GM18867 (cell line): ENCODE measurements around the gene CDCA7L.
"Not testable (repeated sequence)": the region's sequence is repeated elsewhere in the genome, so short reads cannot be mapped to it uniquely, and the experiment has no call there.

ENCODE experiments used
- ATAC-seq: cut with Tn5 transposase; IDR thresholded peaks from one replicate; pipeline ENCODE4 v1.9.1; 2021; ENCODE audit warnings: mild to moderate bottlenecking, moderate library complexity; ENCODE audit not compliant: unreplicated experiment

CDCA7L gene

DNA sequence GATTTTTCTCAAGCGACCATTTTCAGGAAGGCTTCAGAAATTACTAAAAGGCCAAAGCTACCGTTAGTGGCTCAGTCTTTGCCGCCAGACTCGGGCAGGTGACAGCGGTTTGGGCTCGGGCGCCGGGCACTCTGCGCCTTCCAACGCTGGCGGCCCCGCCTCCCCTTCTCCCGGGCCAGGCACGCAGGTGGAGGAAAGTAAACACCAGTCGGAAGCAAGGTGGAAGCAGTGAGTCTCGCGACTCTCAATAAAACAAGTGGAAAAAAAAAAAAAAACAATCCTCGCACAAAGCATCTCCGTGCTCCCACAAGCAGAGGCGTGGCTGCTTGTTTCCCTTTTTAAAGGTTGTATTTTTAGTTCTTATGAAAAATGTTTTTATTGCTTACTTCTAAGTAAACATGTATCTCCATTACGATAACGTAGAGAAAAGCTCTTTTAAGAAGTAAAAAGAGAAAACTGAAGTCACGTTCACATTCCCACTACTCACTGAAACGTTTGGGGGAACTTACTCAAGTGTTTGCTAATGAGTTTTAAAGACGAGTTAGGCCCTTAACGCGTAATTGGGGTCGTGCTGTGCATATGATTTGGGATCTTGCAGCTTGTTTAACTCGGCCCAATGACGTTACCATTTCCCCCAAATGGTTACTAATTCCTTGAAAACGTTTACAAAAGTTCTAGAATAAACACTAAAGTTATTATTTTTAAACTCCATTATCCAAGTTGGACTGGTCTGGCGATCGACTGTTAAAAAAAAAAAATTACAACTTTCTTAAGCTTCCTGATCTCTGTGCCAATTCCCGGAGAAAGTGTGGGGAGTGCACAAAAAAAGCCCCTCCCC is 864 bp downstream of the CDCA7L start:
- no peak for ATAC-seq

DNA sequence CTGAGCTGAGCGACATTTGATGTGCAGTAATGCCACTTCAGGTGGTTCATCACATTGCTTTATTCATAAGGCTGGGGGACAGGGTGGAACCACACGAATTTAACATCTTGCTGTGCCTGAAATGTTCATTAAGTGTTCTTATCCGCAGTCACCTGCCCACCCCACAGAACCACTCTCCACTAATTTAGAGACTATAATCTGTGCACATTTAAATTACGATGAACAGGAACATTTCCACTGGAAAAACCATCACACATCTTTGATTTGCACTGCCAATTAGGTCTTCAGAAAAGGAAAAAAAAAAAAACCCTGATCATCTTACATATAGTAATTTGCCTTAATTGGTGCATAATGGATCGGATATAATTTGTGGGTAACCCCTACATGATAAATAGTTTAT is 2.3 kb downstream of the CDCA7L start:
- no peak for ATAC-seq

DNA sequence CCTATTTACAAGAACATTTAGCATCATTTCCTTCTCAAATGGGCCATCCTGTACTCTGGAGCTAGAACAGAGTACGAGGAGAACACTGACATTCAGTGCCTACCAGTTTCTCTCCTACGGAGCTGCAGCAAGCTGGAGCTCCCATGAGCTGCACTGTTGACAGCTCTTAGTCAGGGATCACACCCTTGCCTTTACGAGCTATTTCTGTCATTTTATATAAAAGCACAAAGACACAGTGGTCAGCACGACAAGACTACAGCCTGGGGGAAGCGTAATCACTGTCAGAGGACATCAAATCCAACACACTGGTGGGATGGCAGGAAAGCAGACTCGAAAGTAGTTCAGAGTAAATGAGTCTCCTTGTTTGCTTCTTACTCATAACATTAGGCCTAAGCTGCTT is 2.7 kb downstream of the CDCA7L start:
- ATAC-seq: no peak

DNA sequence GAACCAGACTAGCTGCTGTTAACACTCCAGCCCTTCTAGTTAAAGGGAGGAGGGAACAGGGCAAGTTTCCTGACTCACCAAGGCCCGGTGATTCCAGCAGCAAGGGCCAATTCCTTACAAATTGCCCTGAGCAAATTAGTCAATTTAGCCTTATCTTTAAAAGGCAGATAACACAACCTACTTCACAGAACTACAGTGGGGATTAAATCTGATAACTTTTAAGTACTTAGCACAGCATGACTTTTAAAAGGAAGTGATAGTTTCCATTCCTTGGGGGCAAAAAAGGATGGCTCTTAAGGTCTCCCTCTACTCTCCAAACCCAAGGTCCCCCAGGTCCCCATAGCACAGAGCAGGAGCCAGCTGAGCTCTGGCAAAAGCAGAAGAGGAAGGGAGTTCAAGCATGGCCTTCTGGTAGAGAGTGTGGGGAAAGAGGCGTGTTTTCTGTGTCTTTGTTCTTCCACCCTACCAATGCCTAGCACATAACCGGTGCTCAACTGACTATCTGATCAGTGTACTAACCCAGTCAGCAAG is 4.0 kb downstream of the CDCA7L start:
- peak; percentile 18 for ATAC-seq

DNA sequence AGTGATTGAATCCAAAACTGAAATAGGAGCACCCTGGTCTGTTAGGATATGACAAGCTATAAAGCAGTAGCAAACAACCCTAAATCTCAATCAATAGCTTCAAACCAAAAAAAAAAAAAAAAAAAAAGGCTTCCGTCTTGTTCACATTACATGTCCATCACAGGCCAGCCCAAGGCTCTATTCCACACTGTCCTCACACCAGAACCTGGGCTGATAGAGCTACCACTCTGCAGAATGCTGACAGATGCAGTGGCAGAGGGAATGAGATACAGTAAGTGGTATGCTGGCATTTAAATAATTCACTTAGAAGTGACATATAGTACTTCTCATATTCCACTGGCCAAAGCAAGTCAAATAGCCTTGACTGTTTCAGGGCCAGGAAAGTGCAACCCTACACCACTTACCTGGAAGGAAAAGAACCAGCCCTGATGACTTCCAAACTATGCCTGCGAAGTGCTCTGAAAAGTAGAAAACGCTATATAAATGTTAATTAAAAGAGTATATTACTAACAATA is 5.8 kb downstream of the CDCA7L start:
- ATAC-seq: no peak

DNA sequence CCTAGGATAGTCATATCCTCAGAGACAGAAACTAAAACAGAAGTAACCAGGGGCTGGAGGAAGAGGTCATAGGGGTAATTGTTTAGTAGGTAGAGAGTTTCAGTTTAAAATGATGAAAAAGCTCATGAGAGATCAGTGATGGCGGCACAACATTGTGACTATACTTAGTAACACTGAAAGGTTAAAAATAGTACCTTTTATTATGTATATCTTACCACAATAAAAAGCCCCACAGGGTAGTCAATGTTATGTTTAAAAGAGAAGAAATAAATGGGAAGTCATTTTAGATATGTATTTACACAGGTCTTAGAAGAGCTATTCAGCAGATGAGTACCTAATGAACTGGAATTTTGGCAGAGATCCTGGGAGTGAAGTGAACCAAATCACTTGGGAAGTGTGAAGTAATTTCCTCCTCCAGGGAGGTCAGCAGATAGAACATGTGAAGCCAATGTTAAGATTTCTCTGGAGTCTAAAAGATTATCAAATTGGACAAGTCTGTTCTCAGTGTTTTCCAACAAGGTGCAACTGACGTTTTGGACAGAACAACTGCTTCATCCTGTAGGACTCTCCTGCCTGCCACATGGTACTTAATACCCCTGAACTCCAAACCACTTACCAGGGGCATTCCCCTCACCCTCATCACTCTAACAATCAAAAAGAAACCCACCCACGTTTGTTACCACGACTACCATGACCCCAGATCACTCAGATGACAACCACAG is 6.4 kb downstream of the CDCA7L start:
- ATAC-seq: peak; percentile 78

DNA sequence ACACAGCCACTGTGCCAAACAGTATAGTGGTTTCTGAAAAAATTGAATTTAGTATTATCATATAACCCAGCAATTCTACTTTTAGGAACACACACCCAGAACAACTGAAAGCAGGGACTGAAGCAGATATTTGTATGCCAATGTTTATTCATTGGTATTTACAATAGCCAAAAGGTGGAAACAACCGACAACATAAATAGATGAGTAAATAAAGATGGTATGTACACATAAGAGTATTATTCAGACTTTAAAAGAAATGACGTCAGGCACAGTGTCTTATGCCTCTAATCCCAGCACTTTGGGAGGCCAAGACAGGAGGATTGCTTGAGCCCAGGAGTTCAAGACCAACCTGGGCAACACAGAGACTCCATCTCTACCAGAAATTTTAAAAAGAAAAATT is 7.2 kb downstream of the CDCA7L start:
- no peak for ATAC-seq

DNA sequence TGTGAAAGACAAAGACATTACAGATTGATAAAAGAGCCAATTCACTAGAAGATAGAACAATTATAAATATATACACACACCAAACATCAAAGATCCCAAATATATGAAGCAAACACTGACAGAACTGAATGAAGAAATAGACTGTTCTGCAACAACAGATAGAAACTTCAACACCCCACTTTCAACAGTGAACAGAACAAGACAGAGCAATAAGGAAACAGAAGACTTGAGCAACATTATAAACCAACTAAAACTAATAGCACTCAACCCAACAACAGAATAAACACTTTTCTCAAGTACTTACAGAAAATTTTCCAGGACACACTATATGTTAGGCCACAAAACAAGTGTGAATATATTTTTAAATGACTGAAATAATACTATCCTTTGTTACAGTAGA is 10.9 kb downstream of the CDCA7L start:
- ATAC-seq: no peak

DNA sequence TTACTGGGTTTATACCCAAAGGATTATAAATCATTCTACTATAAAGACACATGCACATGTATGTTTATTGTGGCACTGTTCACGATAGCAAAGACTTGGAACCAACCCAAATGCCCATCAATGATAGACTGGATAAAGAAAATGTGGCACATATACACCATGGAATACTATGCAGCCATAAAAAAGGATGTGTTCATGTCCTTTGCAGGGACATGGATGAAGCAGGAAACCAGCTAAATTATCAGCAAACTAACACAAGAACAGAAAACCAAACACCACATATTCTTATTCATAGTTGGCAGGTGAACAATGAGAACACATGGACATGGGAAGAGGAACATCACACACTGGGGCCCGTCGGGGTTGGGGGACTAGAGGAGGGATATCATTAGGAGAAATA is 12.4 kb downstream of the CDCA7L start:
- not testable (repeated sequence) for ATAC-seq

DNA sequence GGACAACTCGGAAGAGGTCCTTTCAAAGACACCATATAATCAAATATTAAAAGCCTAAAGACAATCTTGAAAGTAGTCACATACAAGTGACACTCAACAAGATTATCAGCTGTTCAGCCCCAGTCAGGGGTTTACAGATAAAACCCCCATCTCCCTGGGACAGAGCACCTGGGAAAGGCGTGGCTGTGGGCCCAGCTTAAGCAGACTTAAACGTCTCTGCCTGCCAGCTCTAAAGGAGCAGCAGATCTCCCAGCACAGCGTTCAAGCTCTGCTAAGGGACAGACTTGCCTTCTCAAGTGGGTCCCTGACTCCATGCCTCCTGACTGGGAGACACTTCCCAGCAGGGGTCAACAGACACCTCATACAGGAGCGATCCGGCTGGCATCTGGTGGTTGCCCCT is 18.0 kb downstream of the CDCA7L start:
- no peak for ATAC-seq

DNA sequence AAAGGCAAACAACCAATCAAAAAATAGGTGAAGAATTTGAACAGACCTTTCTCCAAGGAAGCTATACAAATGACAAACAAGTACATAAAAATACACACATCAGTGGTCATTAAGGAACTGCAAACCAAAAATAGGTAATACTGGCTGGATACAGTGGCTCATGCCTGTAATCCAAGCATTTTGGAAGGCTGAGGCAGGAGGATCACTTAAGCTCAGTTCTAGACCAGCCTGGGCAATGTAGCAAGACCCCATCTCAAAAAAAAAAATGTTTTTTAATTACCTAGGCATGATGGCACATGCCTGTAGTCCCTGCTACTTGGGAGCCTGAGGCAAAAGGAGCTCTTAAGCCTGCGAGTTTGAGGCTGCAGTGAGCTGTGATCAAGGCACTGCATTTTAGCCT is 19.3 kb downstream of the CDCA7L start:
- ATAC-seq: no peak

DNA sequence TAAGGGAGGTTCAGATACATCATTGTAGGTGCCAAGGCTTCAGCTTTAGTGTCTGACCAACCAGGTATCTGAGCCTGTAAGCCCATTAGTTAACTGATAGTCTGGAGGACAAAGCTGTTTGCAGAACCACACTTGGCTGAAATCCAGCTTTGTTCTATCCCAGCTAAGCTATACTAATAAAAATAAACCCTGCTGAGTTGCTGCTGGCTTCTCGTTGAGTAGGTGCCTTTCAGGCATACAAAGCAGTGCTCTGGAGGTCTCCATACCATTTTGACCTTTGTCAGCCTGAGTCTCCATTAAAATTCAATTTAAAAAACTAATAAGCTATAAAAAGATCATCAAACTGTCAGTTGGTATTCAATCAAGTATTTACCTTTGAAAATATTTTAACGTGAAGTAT is 22.0 kb downstream of the CDCA7L start:
- no peak for ATAC-seq

DNA sequence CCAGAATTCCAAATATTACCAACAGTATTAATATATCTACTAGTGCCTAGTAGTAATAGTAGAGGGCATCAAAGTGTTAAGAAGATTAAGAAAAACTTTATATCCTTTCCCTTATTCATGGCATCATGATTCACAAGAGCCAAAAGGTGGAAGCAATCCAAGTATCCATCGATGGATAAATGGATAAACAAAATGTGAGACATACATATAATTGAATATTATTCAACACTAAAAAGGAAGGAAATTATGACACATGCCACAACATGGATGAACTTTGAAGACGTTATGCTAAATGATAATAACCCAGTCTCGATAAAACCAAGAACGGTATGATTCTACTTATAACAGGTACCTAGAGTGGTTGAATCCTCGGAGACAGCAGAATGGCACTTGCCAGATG is 23.1 kb downstream of the CDCA7L start:
- ATAC-seq: no peak

DNA sequence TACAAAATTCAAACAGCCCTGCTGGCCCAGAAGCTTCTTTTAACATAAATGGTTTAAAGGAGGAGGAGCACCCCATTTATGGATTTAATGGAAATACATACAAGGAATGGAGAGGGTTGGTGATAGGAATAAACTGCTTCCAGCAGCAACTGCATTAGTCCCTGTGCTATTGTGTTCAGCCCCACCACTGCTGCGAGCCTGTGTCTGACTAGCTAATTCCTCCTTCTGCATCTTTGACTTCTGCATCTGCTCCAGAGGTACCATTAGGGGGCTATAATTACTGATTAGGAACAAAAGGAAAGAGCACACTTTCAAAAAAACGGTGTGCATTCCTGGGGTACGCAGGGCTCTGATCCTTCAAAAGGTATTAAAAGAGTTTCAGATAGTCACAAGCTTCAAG is 24.8 kb downstream of the CDCA7L start:
- no peak for ATAC-seq

DNA sequence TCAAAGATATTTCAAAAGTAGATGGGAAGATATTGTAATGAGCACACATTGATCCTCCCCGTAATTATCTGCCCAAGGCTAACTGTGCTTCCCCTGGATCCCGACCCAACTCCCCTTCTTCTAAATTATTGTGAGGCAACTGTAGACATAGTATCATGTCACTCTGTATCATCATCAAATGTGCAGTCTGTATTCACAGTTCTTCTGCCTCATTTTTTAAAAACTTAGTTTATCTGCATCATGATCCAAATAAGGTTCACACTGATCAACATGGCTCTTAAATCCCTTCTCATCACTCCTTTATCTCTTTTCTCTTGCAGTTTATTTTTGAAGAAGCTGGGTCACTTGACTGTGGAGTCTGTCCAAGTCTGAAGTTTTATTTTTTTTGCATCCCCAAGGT is 27.5 kb downstream of the CDCA7L start:
- ATAC-seq: no peak

DNA sequence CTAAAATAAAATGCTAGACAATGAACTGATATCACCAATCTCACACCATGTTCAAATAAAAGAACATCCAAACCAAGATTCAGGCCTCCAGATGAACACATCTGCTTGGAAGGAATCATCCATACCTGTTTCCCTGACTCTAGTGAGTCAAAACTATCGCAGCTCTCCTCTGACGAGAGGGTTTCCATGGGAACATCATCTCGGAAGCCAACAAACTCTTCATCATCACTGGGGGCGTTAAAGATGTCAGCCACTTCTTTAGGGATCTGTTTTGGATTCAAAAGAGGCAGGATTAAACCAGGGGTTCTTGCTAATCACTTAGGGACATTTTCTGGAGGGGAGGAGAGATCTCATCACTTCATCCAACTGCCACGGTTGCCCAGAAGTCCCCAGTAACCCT is 29.1 kb downstream of the CDCA7L start:
- ATAC-seq: no peak

DNA sequence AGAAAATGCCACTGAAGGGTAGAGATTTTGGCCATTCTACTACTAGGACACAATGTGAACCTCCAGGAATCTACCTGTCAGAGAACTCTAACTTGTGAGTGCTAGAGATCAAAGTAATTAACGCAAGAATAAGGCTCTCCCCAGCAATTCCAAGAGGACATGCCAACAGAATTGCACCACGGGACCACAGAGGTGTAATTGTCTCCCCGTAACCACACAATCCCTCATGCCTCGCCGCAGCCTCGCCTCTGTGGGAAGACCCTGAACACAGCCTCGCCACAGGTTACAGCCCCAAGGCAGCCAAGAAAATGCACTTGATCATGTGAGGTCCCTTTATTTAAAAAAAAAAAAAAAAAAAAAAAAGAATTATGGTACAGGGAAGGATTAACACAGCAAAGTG is 29.5 kb downstream of the CDCA7L start:
- ATAC-seq: no peak

DNA sequence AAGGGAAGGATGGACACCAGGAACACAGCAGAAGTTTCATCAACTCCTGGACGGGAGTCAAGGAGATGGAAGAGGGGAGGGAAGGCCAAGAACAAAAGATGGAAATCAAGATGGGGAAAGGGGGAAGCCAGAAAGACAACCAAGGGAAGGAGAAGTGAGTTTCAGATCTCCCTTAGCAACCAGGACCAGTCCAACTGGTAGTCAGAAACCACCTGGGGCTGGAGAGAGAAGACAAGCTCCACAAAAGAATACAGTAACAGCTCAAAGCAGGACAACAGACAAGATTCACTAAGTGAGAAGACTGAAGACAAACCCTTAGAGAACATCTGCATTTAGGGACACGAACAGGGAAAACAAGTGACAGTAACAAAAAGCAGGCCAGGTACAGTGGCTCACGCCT is 30.6 kb downstream of the CDCA7L start:
- ATAC-seq: no peak

DNA sequence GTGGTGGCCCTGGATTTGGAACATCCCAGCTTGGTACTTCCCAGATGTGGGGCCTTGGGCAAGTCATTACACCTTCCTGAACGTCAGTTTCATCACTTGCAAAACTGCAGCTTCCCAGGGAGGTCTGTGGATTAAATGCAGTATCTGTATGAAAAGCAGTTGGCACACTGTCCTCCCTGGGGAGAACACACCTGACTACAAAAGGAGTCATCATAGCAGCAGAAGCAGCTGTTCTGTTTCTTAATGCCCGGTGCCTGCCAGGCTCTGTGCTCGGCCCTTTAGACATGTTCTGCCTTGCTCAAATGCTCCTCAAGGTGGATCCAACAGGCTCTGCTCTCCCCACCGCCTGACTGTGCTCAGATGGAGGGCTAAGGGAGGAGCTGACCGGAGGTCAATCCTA is 31.0 kb downstream of the CDCA7L start:
- no peak for ATAC-seq

DNA sequence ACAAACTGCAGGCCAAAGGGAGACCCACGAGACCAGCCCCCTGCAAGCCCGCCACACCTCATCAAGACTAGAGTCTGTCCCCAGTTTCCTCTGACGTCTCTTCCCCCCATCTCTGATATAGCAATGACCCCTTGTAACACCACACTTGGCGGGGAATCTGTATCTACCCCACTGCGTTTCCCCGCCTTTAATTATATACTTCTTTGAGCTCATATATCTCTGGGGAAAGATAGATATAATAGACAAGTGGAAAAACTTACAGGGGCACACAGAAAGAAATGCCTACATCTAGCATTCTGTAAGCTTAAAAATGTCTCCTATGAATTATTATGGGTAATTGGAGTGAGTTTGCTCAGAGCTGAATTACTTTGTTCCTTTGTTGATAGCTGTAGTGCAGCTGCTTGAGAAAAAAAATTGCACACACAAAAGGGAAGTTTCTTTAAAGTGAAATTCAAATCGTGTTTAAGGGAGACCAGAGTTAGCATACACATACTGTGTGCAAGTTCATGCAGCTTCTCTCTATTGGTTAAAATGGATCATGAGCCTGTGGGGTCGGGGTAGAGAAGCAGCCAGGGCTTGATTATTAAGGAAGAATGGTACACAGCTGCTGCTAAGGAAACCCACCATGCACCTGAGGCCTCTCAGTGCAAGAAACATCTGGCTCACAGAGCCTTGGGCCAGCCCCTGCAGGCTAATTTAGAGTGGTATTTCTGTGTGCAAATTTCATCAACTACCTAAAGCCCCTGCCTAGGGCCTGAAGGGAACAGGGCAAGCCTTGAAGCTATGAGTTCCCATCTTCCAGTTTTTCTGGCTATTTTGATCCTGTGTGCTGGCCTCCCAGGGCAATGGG is 32.5 kb downstream of the CDCA7L start:
- ATAC-seq: no peak

DNA sequence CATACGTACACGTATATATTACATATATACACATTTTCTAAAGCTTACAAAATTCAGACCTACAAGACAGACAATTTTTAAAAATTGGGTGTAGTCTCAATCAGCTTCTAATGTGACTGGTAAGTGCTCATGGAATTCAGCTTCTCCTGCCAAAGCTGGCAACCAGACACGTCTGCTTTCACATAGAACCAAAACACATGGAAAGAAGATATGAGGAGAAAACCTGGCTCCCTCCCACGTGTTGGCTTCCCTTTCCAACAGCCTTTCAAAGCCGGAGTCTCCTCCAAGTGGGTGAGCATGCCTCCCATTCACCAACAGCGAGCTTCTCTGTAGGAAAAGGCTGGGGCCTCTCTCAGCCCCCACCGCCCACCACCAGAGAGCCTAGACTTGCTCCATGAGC is 33.4 kb downstream of the CDCA7L start:
- no peak for ATAC-seq
